ENCODE measurements around the gene PLA2G2F. TPM values are rescaled to one million over a fixed set of nuclear protein-coding genes. Genes with fewer than 3 reads are reported as not detected.

The PLA2G2F gene
- total RNA-seq, 5 donors from 2014 or later (not counting 1 experiment from before 2014, with no cell fraction given), result not detected

GRCh38 chr1:20180844-20181207 is 41.7 kb downstream of the PLA2G2F start:
- Histone ChIP-seq H3K4me3 (ENCODE audit: control insufficient read depth in 1 of 2, extremely low read depth in 1 of 2, low read length in 1 of 2) (no peak overlapping the region), H3K27me3 (replicated peaks in 1 of 2; ENCODE audit: control insufficient read depth in 2 of 2, extremely low read depth in 1 of 2, insufficient read depth in 2 of 2, low read length in 1 of 2) (no peaks in the 10 kb centered on the region), H3K9me3 (no peaks in the 10 kb centered on the region), H3K4me1 (ENCODE audit: control insufficient read depth in 1 of 2, extremely low read depth in 1 of 2, insufficient read depth in 2 of 2, low read length in 2 of 2) (peaks cover 0 to 16% of the 10 kb centered on the region in 2 experiments), H3K27ac (ENCODE audit: low read length) (no peak overlapping the region), H3K36me3 (ENCODE audit: control insufficient read depth in 2 of 2, extremely low read depth in 1 of 2, insufficient read depth in 1 of 2, low read length in 1 of 2) (no peaks in the 10 kb centered on the region)
- WGBS (ENCODE audit: insufficient coverage), result no CpG with 5 or more reads among the region's 3 CpGs
- ATAC-seq (replicated peaks in 1 of 4), result no peak
- ChIA-PET CTCF (no interaction called here), POLR2A (no interaction called here)
- Mint-ChIP-seq H3K4me3 (no peak overlapping the region), H3K27ac (no peak overlapping the region), H3K36me3 (no peaks in the 10 kb centered on the region), H3K27me3 (no peaks in the 10 kb centered on the region), H3K9me3 (peaks cover 0 to 3% (median 0%) of the 10 kb centered on the region in 3 donors), H3K4me1 (peaks cover 17 to 24% (median 22%) of the 10 kb centered on the region in 3 donors)
- no peak for DNase-seq

- ChIA-PET POLR2A (no interaction called here), CTCF (no interaction called here)
- Mint-ChIP-seq H3K4me1 (peaks cover 30 to 37% (median 35%) of the 10 kb centered on the region in 3 donors), H3K27ac (no peak overlapping the region), H3K9me3 (peaks cover 0 to 3% (median 0%) of the 10 kb centered on the region in 3 donors), H3K27me3 (no peaks in the 10 kb centered on the region), H3K36me3 (no peaks in the 10 kb centered on the region), H3K4me3 (no peak overlapping the region)
- Histone ChIP-seq H3K4me1 (ENCODE audit: control insufficient read depth in 1 of 2, extremely low read depth in 1 of 2, insufficient read depth in 2 of 2, low read length in 2 of 2) (peaks cover 14 to 31% of the 10 kb centered on the region in 2 experiments), H3K27ac (ENCODE audit: low read length) (no peak overlapping the region), H3K36me3 (ENCODE audit: control insufficient read depth in 2 of 2, extremely low read depth in 1 of 2, insufficient read depth in 1 of 2, low read length in 1 of 2) (no peaks in the 10 kb centered on the region), H3K4me3 (ENCODE audit: control insufficient read depth in 1 of 2, extremely low read depth in 1 of 2, low read length in 1 of 2) (no peak overlapping the region), H3K9me3 (no peaks in the 10 kb centered on the region), H3K27me3 (replicated peaks in 1 of 2; ENCODE audit: control insufficient read depth in 2 of 2, extremely low read depth in 1 of 2, insufficient read depth in 2 of 2, low read length in 1 of 2) (peaks cover 0 to 5% of the 10 kb centered on the region in 2 experiments)
- ATAC-seq (replicated peaks in 1 of 4), result no peak
- no peak for DNase-seq
Observed at GRCh38 chr1:20182415-20182814, 43.3 kb downstream of the PLA2G2F start.

DNA sequence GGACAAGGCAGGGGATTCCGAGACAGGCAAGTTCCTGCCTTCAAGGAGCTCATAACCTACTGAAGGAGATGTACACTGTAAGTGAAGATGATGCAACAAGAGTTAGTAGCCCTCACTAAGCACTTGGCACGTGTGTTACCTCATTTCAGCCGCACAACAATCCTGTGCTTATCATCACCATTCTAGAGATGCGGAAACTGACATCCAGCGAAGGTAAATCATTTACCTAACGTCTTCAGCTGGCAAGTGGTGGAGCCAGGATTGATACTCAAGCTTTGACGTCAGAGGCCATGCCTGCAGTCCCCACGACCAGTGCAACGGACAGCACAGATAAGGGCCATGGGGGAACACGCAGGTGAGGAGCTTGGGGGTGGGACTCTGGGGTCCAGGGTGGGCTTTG is 43.9 kb downstream of the PLA2G2F start:
- 98% methylated on average over 10 of the region's 10 CpGs for WGBS (ENCODE audit: insufficient coverage)
- Mint-ChIP-seq H3K36me3 (no peaks in the 10 kb centered on the region), H3K27ac (no peak overlapping the region), H3K4me1 (peaks cover 37 to 43% (median 41%) of the 10 kb centered on the region in 3 donors), H3K4me3 (no peak overlapping the region), H3K9me3 (peaks cover 0 to 3% (median 0%) of the 10 kb centered on the region in 3 donors), H3K27me3 (no peaks in the 10 kb centered on the region)
- ChIA-PET CTCF (no interaction called here), POLR2A (no interaction called here)
- Histone ChIP-seq H3K27ac (ENCODE audit: low read length) (no peak overlapping the region), H3K36me3 (ENCODE audit: control insufficient read depth in 2 of 2, extremely low read depth in 1 of 2, insufficient read depth in 1 of 2, low read length in 1 of 2) (no peaks in the 10 kb centered on the region), H3K4me1 (ENCODE audit: control insufficient read depth in 1 of 2, extremely low read depth in 1 of 2, insufficient read depth in 2 of 2, low read length in 2 of 2) (peaks cover 16 to 36% of the 10 kb centered on the region in 2 experiments), H3K27me3 (replicated peaks in 1 of 2; ENCODE audit: control insufficient read depth in 2 of 2, extremely low read depth in 1 of 2, insufficient read depth in 2 of 2, low read length in 1 of 2) (peaks cover 0 to 5% of the 10 kb centered on the region in 2 experiments), H3K9me3 (no peaks in the 10 kb centered on the region), H3K4me3 (ENCODE audit: control insufficient read depth in 1 of 2, extremely low read depth in 1 of 2, low read length in 1 of 2) (no peak overlapping the region)
- no peak for DNase-seq
- no peak for ATAC-seq (replicated peaks in 1 of 4)

GRCh38 chr1:20183616-20184271 is 44.6 kb downstream of the PLA2G2F start:
- ChIA-PET CTCF (no interaction called here), POLR2A (no interaction called here)
- Mint-ChIP-seq H3K27me3 (no peaks in the 10 kb centered on the region), H3K36me3 (no peaks in the 10 kb centered on the region), H3K9me3 (peaks cover 0 to 3% (median 0%) of the 10 kb centered on the region in 3 donors), H3K4me1 (peaks cover 43 to 50% (median 48%) of the 10 kb centered on the region in 3 donors), H3K4me3 (peak overlapping the region in 2 of 3 donors; percentile 21 to 47), H3K27ac (peak overlapping the region; percentile 22 to 28)
- H3K27ac ChIP-seq (ENCODE audit: low read length), result no peak overlapping the region
- H3K27me3 ChIP-seq (replicated peaks in 1 of 2; ENCODE audit: control insufficient read depth in 2 of 2, extremely low read depth in 1 of 2, insufficient read depth in 2 of 2, low read length in 1 of 2), result peaks cover 0 to 8% of the 10 kb centered on the region in 2 experiments
- peaks cover 22 to 42% of the 10 kb centered on the region in 2 experiments for H3K4me1 ChIP-seq (ENCODE audit: control insufficient read depth in 1 of 2, extremely low read depth in 1 of 2, insufficient read depth in 2 of 2, low read length in 2 of 2)
- ATAC-seq (replicated peaks in 1 of 4) (no peak), DNase-seq (no peak)
- H3K4me3 ChIP-seq (ENCODE audit: control insufficient read depth in 1 of 2, extremely low read depth in 1 of 2, low read length in 1 of 2), result no peak overlapping the region
- H3K36me3 ChIP-seq (ENCODE audit: control insufficient read depth in 2 of 2, extremely low read depth in 1 of 2, insufficient read depth in 1 of 2, low read length in 1 of 2), result no peaks in the 10 kb centered on the region
- 89% methylated on average over 4 of the region's 13 CpGs for WGBS (ENCODE audit: insufficient coverage)
- H3K9me3 ChIP-seq, result no peaks in the 10 kb centered on the region

- H3K4me3 ChIP-seq (ENCODE audit: control insufficient read depth in 1 of 2, extremely low read depth in 1 of 2, low read length in 1 of 2), result no peak overlapping the region
- Mint-ChIP-seq H3K9me3 (peaks cover 0 to 3% (median 0%) of the 10 kb centered on the region in 3 donors), H3K4me3 (peak overlapping the region; percentile 63 to 77 (median 71)), H3K36me3 (no peaks in the 10 kb centered on the region), H3K27me3 (no peaks in the 10 kb centered on the region), H3K4me1 (peaks cover 43 to 54% (median 53%) of the 10 kb centered on the region in 3 donors), H3K27ac (peak overlapping the region; percentile 65 to 75)
- H3K9me3 ChIP-seq, result no peaks in the 10 kb centered on the region
- WGBS (ENCODE audit: insufficient coverage), result no CpG with 5 or more reads among the region's 6 CpGs
- H3K4me1 ChIP-seq (ENCODE audit: control insufficient read depth in 1 of 2, extremely low read depth in 1 of 2, insufficient read depth in 2 of 2, low read length in 2 of 2), result peaks cover 22 to 42% of the 10 kb centered on the region in 2 experiments
- no peak for ATAC-seq (replicated peaks in 1 of 4)
- POLR2A ChIA-PET, result no interaction called here
- H3K27me3 ChIP-seq (replicated peaks in 1 of 2; ENCODE audit: control insufficient read depth in 2 of 2, extremely low read depth in 1 of 2, insufficient read depth in 2 of 2, low read length in 1 of 2), result peaks cover 0 to 11% of the 10 kb centered on the region in 2 experiments
- CTCF ChIA-PET, result no interaction called here
- DNase-seq, result peak in 1 of 35 experiments; percentile 14
- no peaks in the 10 kb centered on the region for H3K36me3 ChIP-seq (ENCODE audit: control insufficient read depth in 2 of 2, extremely low read depth in 1 of 2, insufficient read depth in 1 of 2, low read length in 1 of 2)
- H3K27ac ChIP-seq (ENCODE audit: low read length), result no peak overlapping the region
Observed at GRCh38 chr1:20184481-20184900, 45.4 kb downstream of the PLA2G2F start.

GRCh38 chr1:20184997-20185833 is 46.1 kb downstream of the PLA2G2F start:
- DNase-seq (peak; percentile 12 to 77 (median 44)), ATAC-seq (replicated peaks in 1 of 4) (peak; percentile 66 to 81 (median 81))
- Mint-ChIP-seq H3K4me1 (peaks cover 43 to 54% (median 53%) of the 10 kb centered on the region in 3 donors), H3K27me3 (no peaks in the 10 kb centered on the region), H3K36me3 (no peaks in the 10 kb centered on the region), H3K4me3 (peak overlapping the region; percentile 63 to 77 (median 71)), H3K27ac (peak overlapping the region; percentile 67 to 75), H3K9me3 (no peaks in the 10 kb centered on the region)
- ChIA-PET POLR2A (no interaction called here), CTCF (no interaction called here)
- Histone ChIP-seq H3K27ac (ENCODE audit: low read length) (peak overlapping the region; percentile 73), H3K36me3 (ENCODE audit: control insufficient read depth in 2 of 2, extremely low read depth in 1 of 2, insufficient read depth in 1 of 2, low read length in 1 of 2) (no peaks in the 10 kb centered on the region), H3K27me3 (replicated peaks in 1 of 2; ENCODE audit: control insufficient read depth in 2 of 2, extremely low read depth in 1 of 2, insufficient read depth in 2 of 2, low read length in 1 of 2) (peaks cover 0 to 11% of the 10 kb centered on the region in 2 experiments), H3K4me3 (ENCODE audit: control insufficient read depth in 1 of 2, extremely low read depth in 1 of 2, low read length in 1 of 2) (peak overlapping the region; percentile 56 to 60), H3K4me1 (ENCODE audit: control insufficient read depth in 1 of 2, extremely low read depth in 1 of 2, insufficient read depth in 2 of 2, low read length in 2 of 2) (peaks cover 22 to 42% of the 10 kb centered on the region in 2 experiments), H3K9me3 (no peaks in the 10 kb centered on the region)
- WGBS (ENCODE audit: insufficient coverage), result 11% methylated on average over 9 of the region's 17 CpGs

Data from T-cell (primary cell).